ENCODE measurements around the gene GRXCR2. TPM values are rescaled to one million over a fixed set of nuclear protein-coding genes. Genes with fewer than 3 reads are reported as not detected.

The GRXCR2 gene
- polyA plus RNA-seq, 1 donor from 2014 or later, result not detected

DNA sequence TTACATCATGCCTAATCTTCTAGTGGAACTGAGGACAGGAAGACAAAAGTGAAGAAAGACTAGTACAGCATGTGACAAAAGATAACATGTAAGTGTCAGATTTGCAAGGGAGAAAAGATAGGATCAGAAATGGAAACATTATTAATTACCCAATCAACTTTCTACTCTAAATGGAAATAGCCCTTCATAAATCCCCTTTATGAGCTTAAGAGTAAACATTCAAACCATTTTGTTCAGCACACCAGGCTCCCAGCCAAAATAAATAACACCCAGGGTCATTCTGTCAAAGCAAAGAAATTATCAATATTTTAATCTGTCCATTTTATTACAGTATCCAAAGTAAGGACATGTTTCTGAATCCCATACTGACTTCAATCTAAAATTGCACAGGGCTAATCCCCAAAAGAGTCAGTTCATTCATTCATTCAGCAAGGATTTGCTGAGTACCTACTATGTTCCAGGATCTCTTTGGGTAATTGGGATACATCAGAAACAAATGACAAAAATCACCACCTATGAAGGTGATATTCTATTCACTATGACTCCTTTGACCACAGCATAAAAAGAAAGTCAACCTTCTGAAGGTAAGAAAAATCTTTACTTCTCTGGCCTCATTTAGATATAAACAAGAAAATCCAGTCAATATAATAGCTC lies 43.0 kb downstream of the GRXCR2 start:
- TF ChIP-seq, protein P1, sequence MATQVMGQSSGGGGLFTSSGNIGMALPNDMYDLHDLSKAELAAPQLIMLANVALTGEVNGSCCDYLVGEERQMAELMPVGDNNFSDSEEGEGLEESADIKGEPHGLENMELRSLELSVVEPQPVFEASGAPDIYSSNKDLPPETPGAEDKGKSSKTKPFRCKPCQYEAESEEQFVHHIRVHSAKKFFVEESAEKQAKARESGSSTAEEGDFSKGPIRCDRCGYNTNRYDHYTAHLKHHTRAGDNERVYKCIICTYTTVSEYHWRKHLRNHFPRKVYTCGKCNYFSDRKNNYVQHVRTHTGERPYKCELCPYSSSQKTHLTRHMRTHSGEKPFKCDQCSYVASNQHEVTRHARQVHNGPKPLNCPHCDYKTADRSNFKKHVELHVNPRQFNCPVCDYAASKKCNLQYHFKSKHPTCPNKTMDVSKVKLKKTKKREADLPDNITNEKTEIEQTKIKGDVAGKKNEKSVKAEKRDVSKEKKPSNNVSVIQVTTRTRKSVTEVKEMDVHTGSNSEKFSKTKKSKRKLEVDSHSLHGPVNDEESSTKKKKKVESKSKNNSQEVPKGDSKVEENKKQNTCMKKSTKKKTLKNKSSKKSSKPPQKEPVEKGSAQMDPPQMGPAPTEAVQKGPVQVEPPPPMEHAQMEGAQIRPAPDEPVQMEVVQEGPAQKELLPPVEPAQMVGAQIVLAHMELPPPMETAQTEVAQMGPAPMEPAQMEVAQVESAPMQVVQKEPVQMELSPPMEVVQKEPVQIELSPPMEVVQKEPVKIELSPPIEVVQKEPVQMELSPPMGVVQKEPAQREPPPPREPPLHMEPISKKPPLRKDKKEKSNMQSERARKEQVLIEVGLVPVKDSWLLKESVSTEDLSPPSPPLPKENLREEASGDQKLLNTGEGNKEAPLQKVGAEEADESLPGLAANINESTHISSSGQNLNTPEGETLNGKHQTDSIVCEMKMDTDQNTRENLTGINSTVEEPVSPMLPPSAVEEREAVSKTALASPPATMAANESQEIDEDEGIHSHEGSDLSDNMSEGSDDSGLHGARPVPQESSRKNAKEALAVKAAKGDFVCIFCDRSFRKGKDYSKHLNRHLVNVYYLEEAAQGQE (IDR thresholded peaks at IDR 0.05; ENCODE audit: borderline replicate concordance), result no peak
- TF ChIP-seq RAD21 (conservative IDR thresholded peaks at IDR 0.05) (no peak), TAF1 (IDR thresholded peaks at IDR 0.05; ENCODE audit: low read depth) (no peak), SMC3 (conservative IDR thresholded peaks at IDR 0.05; ENCODE audit: poor library complexity) (no peak), EZH2 (IDR thresholded peaks at IDR 0.05; ENCODE audit: borderline replicate concordance, insufficient read depth, low read length, poor library complexity, severe bottlenecking) (no peak), EP300 (conservative IDR thresholded peaks at IDR 0.05; ENCODE audit: poor library complexity, severe bottlenecking) (no peak), MXI1 (conservative IDR thresholded peaks at IDR 0.05; ENCODE audit: poor library complexity, severe bottlenecking) (no peak), POLR2AphosphoS5 (IDR thresholded peaks at IDR 0.05) (no peak)
- TF ChIP-seq, protein P2, sequence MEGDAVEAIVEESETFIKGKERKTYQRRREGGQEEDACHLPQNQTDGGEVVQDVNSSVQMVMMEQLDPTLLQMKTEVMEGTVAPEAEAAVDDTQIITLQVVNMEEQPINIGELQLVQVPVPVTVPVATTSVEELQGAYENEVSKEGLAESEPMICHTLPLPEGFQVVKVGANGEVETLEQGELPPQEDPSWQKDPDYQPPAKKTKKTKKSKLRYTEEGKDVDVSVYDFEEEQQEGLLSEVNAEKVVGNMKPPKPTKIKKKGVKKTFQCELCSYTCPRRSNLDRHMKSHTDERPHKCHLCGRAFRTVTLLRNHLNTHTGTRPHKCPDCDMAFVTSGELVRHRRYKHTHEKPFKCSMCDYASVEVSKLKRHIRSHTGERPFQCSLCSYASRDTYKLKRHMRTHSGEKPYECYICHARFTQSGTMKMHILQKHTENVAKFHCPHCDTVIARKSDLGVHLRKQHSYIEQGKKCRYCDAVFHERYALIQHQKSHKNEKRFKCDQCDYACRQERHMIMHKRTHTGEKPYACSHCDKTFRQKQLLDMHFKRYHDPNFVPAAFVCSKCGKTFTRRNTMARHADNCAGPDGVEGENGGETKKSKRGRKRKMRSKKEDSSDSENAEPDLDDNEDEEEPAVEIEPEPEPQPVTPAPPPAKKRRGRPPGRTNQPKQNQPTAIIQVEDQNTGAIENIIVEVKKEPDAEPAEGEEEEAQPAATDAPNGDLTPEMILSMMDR (IDR thresholded peaks at IDR 0.05; ENCODE audit: poor library complexity, severe bottlenecking), result no peak

DNA sequence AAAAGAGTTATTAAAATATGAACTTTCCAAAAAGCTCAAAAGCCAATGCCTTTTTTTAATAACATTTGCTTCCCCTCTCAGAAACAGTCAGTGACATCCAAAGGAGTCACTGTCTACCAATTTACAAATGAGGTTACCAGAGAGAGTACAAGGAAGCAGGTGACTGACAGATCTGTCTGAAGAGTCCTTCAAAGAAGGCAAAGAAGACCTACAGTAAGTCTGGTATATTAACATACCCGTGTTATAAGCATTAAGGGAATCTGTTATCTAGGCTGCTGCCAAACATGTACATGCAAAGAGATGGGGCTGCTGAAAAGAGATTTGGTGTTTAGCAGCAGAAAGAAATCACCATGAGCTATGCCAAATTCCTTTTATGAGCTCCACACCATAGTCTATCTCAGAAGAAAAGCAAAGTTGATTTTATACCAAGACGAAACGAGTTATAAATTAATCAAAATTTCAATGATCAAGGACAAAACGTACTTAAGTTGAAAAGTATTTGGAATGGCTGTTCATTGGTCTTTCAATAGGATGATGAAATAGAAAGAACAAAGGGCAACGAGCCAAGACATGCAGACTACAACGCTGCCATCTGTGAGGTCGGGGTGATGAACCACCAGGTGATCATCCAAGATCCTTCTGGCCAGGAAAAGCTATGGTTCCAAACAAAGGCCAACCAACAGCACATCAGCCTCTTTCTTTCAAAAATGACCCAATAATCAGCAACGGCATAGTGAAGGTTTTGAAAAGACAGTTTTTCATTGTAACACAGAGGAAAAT lies 45.7 kb downstream of the GRXCR2 start:
- no peak overlapping the region for H3K4me2 ChIP-seq (ENCODE audit: low read length)
- H4K20me1 ChIP-seq (ENCODE audit: insufficient read depth), result no peaks in the 10 kb centered on the region
- H3F3A ChIP-seq (ENCODE audit: insufficient read depth, low read length, poor library complexity, severe bottlenecking), result no peaks in the 10 kb centered on the region
- TF ChIP-seq, protein P2 (IDR thresholded peaks at IDR 0.05; ENCODE audit: poor library complexity, severe bottlenecking), result no peak
- TF ChIP-seq TAF1 (IDR thresholded peaks at IDR 0.05; ENCODE audit: low read depth) (no peak), SMC3 (conservative IDR thresholded peaks at IDR 0.05; ENCODE audit: poor library complexity) (no peak), MXI1 (conservative IDR thresholded peaks at IDR 0.05; ENCODE audit: poor library complexity, severe bottlenecking) (no peak), POLR2AphosphoS5 (IDR thresholded peaks at IDR 0.05) (no peak), RAD21 (conservative IDR thresholded peaks at IDR 0.05) (no peak), EZH2 (IDR thresholded peaks at IDR 0.05; ENCODE audit: borderline replicate concordance, insufficient read depth, low read length, poor library complexity, severe bottlenecking) (no peak), EP300 (conservative IDR thresholded peaks at IDR 0.05; ENCODE audit: poor library complexity, severe bottlenecking) (no peak)
- TF ChIP-seq, protein P1 (IDR thresholded peaks at IDR 0.05; ENCODE audit: borderline replicate concordance), result no peak
- no peak overlapping the region for H2AFZ ChIP-seq (ENCODE audit: low read depth, low read length)
- H3K27ac ChIP-seq (ENCODE audit: low read length), result no peak overlapping the region
- no peaks in the 10 kb centered on the region for H3K9me3 ChIP-seq (ENCODE audit: low read length)
- no peak overlapping the region for H3K4me3 ChIP-seq (ENCODE audit: low read length)
- no peaks in the 10 kb centered on the region for H3K27me3 ChIP-seq (ENCODE audit: insufficient read depth, low read depth, low read length)
- H3K9ac ChIP-seq (ENCODE audit: low read length), result no peak overlapping the region
- H3K79me2 ChIP-seq (replicated peaks; ENCODE audit: insufficient read depth, low read length), result no peaks in the 10 kb centered on the region
- no peaks in the 10 kb centered on the region for H3K36me3 ChIP-seq (ENCODE audit: insufficient read depth, low read length)
- H3K9me2 ChIP-seq (ENCODE audit: insufficient read depth, low read length), result no peaks in the 10 kb centered on the region

More for the DNA sequence above, 43.0 kb downstream of the GRXCR2 start:
- H3K9me3 ChIP-seq (ENCODE audit: low read length), result no peaks in the 10 kb centered on the region
- H2AFZ ChIP-seq (ENCODE audit: low read depth, low read length), result no peak overlapping the region
- no peaks in the 10 kb centered on the region for H4K20me1 ChIP-seq (ENCODE audit: insufficient read depth)
- no peaks in the 10 kb centered on the region for H3K36me3 ChIP-seq (ENCODE audit: insufficient read depth, low read length)
- no peak overlapping the region for H3K4me2 ChIP-seq (ENCODE audit: low read length)
- no peaks in the 10 kb centered on the region for H3F3A ChIP-seq (ENCODE audit: insufficient read depth, low read length, poor library complexity, severe bottlenecking)
- no peak overlapping the region for H3K4me3 ChIP-seq (ENCODE audit: low read length)
- H3K79me2 ChIP-seq (replicated peaks; ENCODE audit: insufficient read depth, low read length), result no peaks in the 10 kb centered on the region
- no peaks in the 10 kb centered on the region for H3K9me2 ChIP-seq (ENCODE audit: insufficient read depth, low read length)
- H3K27me3 ChIP-seq (ENCODE audit: insufficient read depth, low read depth, low read length), result peaks cover 4% of the 10 kb centered on the region
- no peak overlapping the region for H3K9ac ChIP-seq (ENCODE audit: low read length)
- H3K27ac ChIP-seq (ENCODE audit: low read length), result no peak overlapping the region

Data from neural cell (in vitro differentiated cells).